Activated CD8-positive, alpha-beta memory T cell treated with anti-CD3 and anti-CD28 coated beads for 4 hours (primary cell): ENCODE results near the gene ELAVL3.

Experiments
- DNase-seq, 2 donors: peaks; one replicate each; pipeline ENCODE4 v3.0.0-alpha.2; 2020; ENCODE audit warnings: low read depth in 2 of 2

Gene ELAVL3

GRCh38 chr19:11480715-11481533 is at the start of gene ELAVL3:
ELAVL3 (minus strand) TSS chr19:11481046; CDS start chr19:11480608, 438 bp downstream.
- DNase-seq: no peak

- no peak for DNase-seq
Observed at GRCh38 chr19:11530432-11530831, 49.6 kb upstream of the ELAVL3 start.

- DNase-seq: peak; percentile 82 to 86
Observed at GRCh38 chr19:11528551-11529341, 47.9 kb upstream of the ELAVL3 start, which contains the start of gene ECSIT. ECSIT (minus strand) TSS chr19:11529134; CDS start chr19:11519170, 9,964 bp downstream.

- no peak for DNase-seq
Observed at GRCh38 chr19:11519138-11519537, 38.3 kb upstream of the ELAVL3 start.

GRCh38 chr19:11513946-11514345 is 33.1 kb upstream of the ELAVL3 start:
- no peak for DNase-seq

GRCh38 chr19:11510444-11510843 is 29.6 kb upstream of the ELAVL3 start:
- DNase-seq: no peak

GRCh38 chr19:11507370-11508078 is 26.7 kb upstream of the ELAVL3 start:
- no peak for DNase-seq

- no peak for DNase-seq
Observed at GRCh38 chr19:11506967-11507366, 26.1 kb upstream of the ELAVL3 start.

GRCh38 chr19:11506101-11506555 is 25.3 kb upstream of the ELAVL3 start:
- DNase-seq: no peak

- peak; percentile 93 for DNase-seq
Observed at GRCh38 chr19:11505504-11506100, 24.8 kb upstream of the ELAVL3 start, which contains the start of gene ZNF653. ZNF653 (minus strand) TSS chr19:11505839; CDS start chr19:11505786, 53 bp downstream.

GRCh38 chr19:11505032-11505503 is 24.2 kb upstream of the ELAVL3 start:
- peak; percentile 91 to 93 for DNase-seq

GRCh38 chr19:11504502-11505031 is 23.7 kb upstream of the ELAVL3 start:
- DNase-seq: no peak

GRCh38 chr19:11499890-11500420 is 19.1 kb upstream of the ELAVL3 start:
- no peak for DNase-seq

- DNase-seq: no peak
Observed at GRCh38 chr19:11499220-11499726, 18.4 kb upstream of the ELAVL3 start.

- peak; percentile 25 to 29 for DNase-seq
Observed at GRCh38 chr19:11496391-11497163, 15.7 kb upstream of the ELAVL3 start.

GRCh38 chr19:11495885-11496284 is 15.0 kb upstream of the ELAVL3 start:
- DNase-seq: no peak

- DNase-seq: no peak
Observed at GRCh38 chr19:11495481-11495880, 14.6 kb upstream of the ELAVL3 start.

- DNase-seq: no peak
Observed at GRCh38 chr19:11494634-11495285, 13.9 kb upstream of the ELAVL3 start.

GRCh38 chr19:11489378-11489777 is 8.5 kb upstream of the ELAVL3 start:
- DNase-seq: no peak
